ENCODE measurements around the gene IFRD2.
"Not testable (repeated sequence)": the region's sequence is repeated elsewhere in the genome, so short reads cannot be mapped to it uniquely, and the experiment has no call there.

The IFRD2 gene

DNA sequence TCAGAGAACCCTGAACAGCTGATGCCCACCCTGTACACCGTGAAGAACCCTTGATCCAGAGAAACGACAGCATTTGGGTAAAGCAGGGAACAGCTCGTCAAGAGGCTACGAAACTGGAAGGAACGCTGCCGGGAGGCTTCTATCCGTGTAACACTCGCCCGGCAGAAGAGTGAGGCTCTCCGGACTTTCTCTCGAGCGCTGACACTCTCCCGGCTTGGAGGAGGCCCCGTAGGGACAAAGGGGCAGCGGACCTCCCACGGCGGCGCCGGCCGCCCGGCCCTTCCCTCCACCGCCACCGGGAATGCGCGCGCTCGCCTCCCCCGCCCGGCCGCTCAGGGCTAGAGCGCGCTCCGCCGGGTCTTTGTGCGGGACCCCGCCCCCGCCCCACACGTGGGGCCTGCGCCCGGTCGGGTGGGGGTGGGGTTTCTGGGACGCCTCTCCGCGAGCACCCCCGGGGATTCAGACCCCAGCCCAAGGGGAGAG lies 28.7 kb upstream of the IFRD2 start:
- peak; percentile 83 to 88 for DNase-seq
- TF ChIP-seq POLR2A (IDR thresholded peaks at IDR 0.05; ENCODE audit: low read length) (no peak), GATA1 (IDR thresholded peaks at IDR 0.05; ENCODE audit: low read depth, low read length) (no peak)

DNA sequence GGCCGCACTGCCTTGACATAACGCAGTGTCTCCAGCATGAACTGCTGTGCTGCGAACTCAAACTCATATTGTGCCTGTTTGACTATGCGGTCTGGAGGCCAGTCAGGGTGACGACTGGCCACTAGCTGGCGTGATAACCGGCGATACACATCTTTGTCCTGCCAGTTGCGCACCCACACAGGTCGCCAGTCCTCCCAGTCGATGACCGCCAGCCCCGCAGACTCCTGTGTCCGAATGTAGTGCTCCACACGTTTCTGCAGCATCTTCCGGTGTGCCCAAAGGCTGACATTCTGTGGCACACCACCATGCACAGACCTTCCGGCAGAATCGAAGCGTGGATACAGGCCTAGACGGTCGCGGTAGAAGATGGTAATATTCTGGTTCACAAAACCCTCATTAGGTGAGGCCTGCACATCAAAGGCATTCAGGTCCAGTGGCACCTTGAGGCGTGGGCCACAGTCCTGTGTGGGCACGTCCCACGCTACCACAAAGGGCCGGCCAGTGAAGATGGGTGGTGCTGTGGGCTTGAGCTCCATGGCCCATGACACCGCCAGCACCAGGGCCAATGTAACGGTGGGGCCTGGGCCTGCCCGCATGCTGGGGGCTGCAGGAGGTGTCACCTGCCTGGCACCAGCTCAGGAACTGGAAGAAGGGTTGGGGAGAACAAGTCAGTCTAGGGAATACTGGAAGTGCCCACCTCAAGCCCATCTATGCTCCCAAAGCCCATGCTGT lies 27.8 kb upstream of the IFRD2 start:
- no peak for TF ChIP-seq POLR2A (IDR thresholded peaks at IDR 0.05; ENCODE audit: low read length)
- no peak for TF ChIP-seq GATA1 (IDR thresholded peaks at IDR 0.05; ENCODE audit: low read depth, low read length)
- no peak for DNase-seq

DNA sequence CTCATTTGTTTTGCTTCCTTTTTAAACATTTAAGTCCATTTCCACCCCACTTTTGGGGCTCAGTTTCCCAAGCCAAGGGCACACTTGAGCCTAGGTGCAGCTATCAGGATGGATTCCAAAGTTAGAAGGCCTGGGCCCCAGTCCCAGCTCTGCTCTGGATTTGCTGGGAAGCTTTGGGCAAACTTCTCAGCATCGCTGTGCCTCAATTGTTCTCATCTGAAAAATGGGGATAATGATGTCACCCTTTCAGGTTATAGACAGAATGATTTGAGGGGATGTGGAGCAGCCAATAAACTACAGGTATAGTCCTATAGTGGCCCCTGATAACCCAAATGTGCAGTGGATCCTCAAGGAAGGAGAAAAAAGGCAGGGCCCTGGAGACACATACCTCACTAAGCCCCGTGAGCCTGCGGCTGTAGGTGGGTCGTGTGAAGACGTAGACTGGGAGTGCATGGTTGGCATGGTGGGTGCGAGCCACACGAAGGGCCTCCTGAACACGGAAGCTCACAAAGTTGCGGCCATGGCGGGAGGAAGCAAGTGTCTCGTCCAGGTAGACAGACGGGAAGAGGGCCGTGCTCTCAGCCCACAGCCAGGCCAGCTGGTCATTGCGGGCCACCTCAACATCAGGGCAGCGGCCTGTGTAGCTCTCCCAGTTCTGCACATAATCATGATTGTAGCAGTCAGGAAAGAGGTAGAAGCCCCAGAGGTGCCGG lies 27.1 kb upstream of the IFRD2 start:
- TF ChIP-seq GATA1 (IDR thresholded peaks at IDR 0.05; ENCODE audit: low read depth, low read length) (no peak), POLR2A (IDR thresholded peaks at IDR 0.05; ENCODE audit: low read length) (no peak)
- DNase-seq = no peak

DNA sequence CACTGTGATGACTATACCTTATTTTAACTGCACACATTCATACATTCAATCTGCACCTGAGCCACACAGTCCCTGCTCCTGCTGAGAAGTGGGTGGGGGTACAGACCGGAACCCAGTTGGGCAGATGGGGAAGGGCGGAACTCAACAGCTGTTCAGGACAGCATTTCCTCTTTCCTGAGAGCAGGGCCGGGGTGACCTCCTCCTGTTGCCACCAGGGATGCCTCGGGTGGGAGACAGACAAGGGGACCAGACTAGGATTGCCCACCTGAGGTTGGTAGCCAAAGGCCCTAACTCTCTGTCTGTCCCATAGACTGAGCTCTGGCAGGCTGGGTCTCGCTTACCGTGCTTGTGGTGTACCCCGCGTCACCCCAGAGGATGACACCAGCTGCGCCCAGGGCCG lies 26.4 kb upstream of the IFRD2 start:
- TF ChIP-seq GATA1 (IDR thresholded peaks at IDR 0.05; ENCODE audit: low read depth, low read length) (no peak), POLR2A (IDR thresholded peaks at IDR 0.05; ENCODE audit: low read length) (no peak)
- DNase-seq = no peak

DNA sequence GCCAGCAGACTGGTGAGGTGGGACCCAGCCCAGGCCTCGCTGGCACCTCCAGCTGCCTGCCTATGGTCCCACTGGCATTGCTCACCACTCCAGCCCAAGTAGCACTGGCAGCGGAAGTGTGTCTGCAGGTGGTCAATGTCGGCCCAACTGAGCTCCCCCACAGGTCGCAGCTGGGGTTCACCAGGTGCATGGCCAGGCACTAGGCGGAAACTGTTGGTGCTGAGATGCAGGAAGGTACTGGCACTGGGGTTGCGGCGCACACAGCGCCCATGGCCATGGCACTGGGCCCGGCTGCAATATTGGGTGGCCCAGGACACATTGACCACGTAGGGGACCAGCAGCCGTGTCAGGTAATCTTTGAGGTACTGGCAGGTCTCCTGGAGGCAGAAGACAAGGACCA lies 25.9 kb upstream of the IFRD2 start:
- TF ChIP-seq POLR2A (IDR thresholded peaks at IDR 0.05; ENCODE audit: low read length) (no peak), GATA1 (IDR thresholded peaks at IDR 0.05; ENCODE audit: low read depth, low read length) (no peak)
- DNase-seq = no peak

DNA sequence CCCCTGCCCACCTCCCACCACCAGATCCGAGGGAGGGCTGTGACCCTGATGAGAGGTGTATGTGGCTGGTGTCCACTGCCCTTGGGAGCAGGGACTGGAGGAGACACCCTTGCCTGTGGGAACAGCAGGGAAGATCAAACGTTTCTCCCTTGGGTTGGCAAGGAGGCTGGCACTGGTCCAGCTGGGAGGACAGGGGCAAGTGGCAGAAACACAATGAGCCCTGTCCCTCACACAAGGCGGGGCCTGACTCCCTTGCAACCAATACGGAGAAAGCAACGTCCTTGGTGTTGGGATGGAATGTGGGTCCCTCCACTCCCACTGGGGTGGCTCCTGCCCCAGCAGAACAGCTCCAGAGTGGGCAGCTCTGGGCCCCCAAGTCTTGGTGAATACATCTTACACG lies 25.1 kb upstream of the IFRD2 start:
- TF ChIP-seq GATA1 (IDR thresholded peaks at IDR 0.05; ENCODE audit: low read depth, low read length) = no peak
- no peak for TF ChIP-seq POLR2A (IDR thresholded peaks at IDR 0.05; ENCODE audit: low read length)
- no peak for DNase-seq

DNA sequence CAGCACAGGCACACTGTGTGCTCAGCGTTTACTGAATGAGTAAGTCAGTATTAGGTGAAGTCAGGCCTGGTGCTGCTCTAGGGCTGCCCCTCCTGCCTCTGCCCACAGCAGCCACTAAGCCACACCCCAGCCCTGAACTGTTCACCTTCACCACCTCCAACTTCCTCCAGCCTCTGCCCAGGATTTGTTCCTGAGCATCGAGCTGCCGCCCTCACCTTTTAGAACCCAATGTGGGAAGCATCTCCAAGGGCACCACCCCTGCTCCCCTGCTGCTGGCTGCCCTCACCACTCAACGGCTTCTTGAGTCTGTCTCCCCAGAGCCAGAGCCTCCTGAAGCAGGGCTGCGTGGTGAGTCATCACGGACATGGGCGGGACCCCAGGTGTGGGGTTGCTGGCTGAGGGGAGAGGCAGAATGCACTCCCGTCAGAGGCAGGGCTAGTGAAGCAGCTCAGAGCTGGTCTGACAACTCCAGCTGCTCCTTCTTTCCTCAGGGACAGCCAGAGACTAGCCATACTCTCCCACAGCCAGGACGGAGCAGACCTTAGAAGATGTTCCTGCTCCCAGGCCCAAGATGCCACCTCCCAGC lies 24.5 kb upstream of the IFRD2 start:
- peak in 1 of 2 experiments; percentile 32 for DNase-seq
- TF ChIP-seq POLR2A (IDR thresholded peaks at IDR 0.05; ENCODE audit: low read length) = no peak
- no peak for TF ChIP-seq GATA1 (IDR thresholded peaks at IDR 0.05; ENCODE audit: low read depth, low read length)

DNA sequence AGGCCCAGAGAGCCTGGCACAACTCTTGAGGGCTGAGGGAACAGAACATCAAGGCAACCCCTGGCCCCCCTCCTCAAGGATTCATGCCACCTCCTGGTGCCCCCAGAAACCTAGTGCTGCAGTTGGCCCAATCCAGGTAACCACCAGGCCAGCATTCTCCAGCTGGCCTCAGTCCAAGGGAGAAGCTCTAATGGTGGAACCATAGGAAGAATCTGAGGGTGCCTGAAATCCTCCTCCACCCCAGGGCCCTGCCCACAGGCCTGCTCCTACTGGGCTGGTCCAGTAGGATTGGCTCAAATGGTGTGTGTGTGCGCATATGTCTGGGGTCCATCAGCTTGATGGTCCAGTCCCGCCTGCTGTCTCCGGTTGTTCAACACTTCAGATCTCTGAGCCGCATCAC lies 22.6 kb upstream of the IFRD2 start:
- no peak for DNase-seq
- no peak for TF ChIP-seq POLR2A (IDR thresholded peaks at IDR 0.05; ENCODE audit: low read length)

DNA sequence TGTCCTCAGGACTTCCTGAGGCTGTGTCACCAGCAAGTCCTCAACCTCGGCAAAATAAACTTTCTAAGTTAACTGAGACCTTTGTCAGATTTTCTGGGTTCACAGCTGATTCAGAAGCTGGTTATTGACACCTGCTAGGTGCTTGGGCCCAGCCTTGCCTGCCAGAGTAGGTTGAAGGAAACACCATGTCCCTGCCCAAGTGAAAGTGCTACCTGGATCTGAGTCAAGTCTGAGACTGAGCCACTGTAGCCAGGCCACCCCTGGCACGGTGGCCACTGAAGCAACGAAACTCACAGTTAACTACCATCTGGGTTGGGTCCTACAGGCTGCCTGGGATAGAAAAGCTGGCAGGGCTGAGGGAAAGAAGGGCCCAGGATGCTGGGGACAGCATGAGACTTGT lies 22.1 kb upstream of the IFRD2 start:
- no peak for DNase-seq
- TF ChIP-seq POLR2A (IDR thresholded peaks at IDR 0.05; ENCODE audit: low read length) (no peak), GATA1 (IDR thresholded peaks at IDR 0.05; ENCODE audit: low read depth, low read length) (no peak)

DNA sequence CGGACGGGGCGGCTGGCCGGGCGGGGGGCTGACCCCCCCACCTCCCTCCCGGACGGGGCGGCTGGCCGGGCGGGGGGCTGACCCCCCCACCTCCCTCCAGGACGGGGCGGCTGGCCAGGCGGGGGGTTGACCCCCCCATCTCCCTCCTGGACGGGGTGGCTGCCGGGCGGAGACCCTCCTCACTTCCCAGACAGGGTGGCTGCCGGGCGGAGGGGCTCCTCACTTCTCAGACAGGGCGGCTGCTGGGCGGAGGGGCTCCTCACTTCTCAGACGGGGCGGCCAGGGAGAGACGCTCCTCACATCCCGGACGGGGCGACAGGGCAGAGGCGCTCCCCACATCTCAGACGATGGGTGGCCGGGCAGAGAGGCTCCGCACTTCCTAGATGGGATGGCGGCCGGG lies 19.8 kb upstream of the IFRD2 start:
- DNase-seq = not testable (repeated sequence)

DNA sequence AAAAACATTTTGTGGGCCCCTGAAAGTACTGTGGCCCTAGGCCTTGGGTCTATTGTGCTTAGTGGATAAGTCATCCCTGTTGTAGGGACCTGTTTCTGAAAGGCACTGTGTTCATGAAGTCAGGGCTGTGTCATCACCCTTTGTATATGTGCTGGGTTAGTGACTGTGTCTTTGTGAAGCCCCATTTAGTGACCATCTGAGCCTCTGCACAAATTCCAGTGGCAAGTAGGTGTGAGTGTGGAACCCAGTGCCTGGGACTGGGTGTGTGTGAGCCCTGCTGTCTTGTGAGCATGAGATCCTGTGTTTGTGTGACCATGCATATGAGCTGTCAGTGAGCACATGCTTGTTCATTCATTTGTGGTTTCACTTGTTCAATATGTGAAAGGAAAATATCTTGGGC lies 12.4 kb upstream of the IFRD2 start:
- TF ChIP-seq POLR2A (IDR thresholded peaks at IDR 0.05; ENCODE audit: low read length) (no peak), GATA1 (IDR thresholded peaks at IDR 0.05; ENCODE audit: low read depth, low read length) (no peak)
- no peak for DNase-seq

DNA sequence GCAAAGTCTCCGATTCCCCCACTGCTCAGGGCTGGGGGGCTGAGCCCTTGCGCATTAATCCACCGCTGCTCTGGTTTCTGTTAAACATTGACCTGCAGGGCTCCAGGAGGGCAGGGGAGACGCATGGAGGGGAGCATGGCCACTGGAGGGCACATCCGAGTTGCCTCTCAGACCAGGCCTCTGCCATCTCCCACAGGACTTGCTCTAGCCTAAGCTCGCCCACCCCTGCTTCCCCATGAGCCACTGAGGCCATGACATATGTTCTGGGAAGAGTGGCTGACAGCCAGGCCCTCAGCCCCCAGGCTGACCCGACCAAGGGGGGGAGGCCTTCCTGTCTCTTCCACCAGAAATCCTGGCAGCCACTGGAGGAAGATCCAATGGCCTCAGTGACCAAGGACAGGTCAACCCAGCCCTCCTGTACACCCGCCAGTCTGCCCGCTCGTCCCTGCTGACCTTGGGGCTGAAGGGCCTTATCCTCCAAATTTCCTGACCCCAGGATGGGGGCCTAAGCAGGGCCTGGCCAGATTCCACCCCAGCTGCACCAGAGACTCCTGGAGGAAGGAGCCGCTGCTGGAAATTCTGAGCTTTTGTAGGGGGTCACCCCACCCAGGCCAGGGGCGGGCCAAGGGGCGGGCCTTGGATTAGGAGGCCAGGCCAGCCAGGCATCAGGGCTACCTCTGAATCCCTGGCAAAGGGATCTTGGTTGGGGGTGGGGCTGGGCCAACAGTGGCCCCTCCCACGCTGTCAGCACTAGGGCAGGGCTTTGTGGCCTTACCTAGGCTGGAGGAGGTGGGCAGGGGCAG lies 11.0 kb upstream of the IFRD2 start, which contains the start of gene HYAL1:
Gene HYAL1, minus strand, starts transcription at position 562 of the 803 bp plus-strand sequence. CDS start 618 bp downstream, outside the sequence.
- TF ChIP-seq GATA1 (IDR thresholded peaks at IDR 0.05; ENCODE audit: low read depth, low read length) = no peak
- no peak for TF ChIP-seq POLR2A (IDR thresholded peaks at IDR 0.05; ENCODE audit: low read length)
- DNase-seq = peak in 1 of 2 experiments; percentile 44

DNA sequence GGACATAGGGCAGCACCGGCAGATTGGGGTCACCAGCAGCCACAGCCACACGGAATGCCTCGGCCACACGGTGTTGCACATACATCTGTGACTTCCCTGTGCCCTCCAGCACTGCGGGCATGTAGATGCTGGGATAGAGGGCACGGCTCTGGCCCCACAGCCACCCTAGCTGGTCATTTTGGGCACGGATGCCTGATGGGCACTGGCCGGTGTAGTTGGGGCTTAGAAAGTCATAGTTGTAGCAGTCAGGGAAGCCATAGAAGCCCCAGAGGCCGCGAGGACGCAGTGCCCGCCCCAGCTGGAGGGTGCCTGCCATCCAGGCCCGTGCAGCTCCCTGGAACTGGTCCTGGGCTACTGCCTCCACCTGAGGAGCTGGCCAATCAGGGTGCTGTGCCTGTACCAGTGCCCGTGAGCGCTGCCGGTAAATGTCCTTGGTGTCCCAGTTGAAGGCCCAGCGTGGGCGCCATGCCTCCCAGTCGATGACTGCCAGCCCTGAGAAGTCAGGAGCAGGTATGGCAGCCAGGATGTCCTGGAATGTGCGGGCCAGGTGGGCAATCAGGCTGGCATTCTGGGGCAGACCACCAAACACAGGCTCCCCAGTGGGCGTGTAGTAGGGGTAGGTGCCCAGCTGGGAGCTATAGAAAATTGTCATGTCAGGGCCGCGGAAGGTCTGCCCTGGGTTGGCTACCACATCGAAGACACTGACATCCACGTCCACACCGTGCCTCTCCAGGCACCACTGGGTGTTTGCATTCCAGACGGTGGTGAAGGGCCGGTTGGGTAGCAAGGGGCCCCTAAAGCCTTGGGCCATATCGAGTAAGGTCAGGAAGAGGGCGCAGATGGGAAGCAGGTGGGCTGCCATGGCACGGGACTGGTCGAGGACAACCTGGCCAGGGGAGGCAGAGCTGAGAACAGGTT lies 10.1 kb upstream of the IFRD2 start:
- TF ChIP-seq GATA1 (IDR thresholded peaks at IDR 0.05; ENCODE audit: low read depth, low read length) = no peak
- TF ChIP-seq POLR2A (IDR thresholded peaks at IDR 0.05; ENCODE audit: low read length) = no peak
- DNase-seq = no peak
